Rectal smooth muscle tissue (tissue), 1 donor: ENCODE results near the gene OR6N2.

Source experiments
- H3K27ac ChIP-seq: one replicate; pipeline ENCODE4 v1.7.0; 2013; ENCODE audit warnings: low read depth, low read length, inconsistent platforms
- H3K27me3 ChIP-seq: one replicate; pipeline ENCODE4 v1.7.0; 2013; ENCODE audit warnings: low read length; ENCODE audit not compliant: control insufficient read depth, insufficient read depth
- H3K36me3 ChIP-seq: one replicate; pipeline ENCODE4 v1.7.0; 2013; ENCODE audit warnings: low read length; ENCODE audit not compliant: control insufficient read depth, insufficient read depth
- H3K4me1 ChIP-seq: one replicate; pipeline ENCODE4 v1.7.0; 2013; ENCODE audit warnings: low read length; ENCODE audit not compliant: control insufficient read depth, insufficient read depth
- H3K4me3 ChIP-seq: one replicate; pipeline ENCODE4 v1.7.0; 2013; ENCODE audit warnings: low read length
- H3K9ac ChIP-seq: one replicate; pipeline ENCODE4 v1.7.0; 2013; ENCODE audit warnings: low read length

OR6N2 gene

GRCh38 chr1:158732524-158732923 lies 48.5 kb downstream of the OR6N2 start:
- Histone ChIP-seq H3K27ac (no peak overlapping the region), H3K27me3 (no peaks in the 10 kb centered on the region), H3K4me3 (no peak overlapping the region), H3K36me3 (no peaks in the 10 kb centered on the region), H3K4me1 (no peaks in the 10 kb centered on the region), H3K9ac (no peak overlapping the region)

DNA sequence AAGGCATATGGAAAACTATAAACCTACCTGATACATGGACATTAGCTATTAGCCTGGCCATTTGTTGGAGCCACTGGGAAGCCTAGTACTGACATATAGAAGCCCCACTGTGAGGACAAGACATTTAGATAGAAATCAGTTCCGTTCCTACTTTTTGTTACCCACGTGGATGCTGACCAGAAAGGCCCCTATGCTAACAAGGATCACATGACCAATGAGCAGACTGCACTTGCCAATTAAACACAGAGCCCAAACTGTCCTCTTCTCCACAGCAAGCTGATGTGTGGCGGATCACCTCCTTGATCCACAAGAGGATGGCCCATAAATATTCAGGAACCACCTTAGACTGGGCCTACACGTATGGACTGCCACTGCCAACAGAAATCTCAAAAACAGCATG lies 49.3 kb downstream of the OR6N2 start:
- Histone ChIP-seq H3K27ac (no peak overlapping the region), H3K9ac (no peak overlapping the region), H3K4me1 (no peaks in the 10 kb centered on the region), H3K4me3 (no peak overlapping the region), H3K27me3 (no peaks in the 10 kb centered on the region), H3K36me3 (no peaks in the 10 kb centered on the region)

DNA sequence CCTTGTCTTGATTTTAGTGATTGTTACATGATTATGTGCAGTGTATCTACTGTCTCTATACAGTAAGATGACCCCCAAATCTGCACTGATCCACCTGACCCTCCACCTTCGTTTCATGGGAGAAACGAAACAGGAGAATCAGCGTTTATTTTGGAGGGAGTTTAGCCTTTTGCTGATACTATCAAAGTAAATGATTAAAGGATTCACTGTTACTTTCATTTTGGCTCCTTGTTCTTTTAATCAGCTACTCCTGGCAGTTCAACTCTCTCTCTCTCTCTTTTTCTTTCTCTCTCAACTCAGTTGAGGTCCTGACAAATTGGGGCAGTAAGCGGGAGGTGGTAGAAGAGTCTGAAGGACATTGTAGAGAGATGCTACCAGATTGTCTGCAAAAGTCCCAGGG lies 50.6 kb downstream of the OR6N2 start:
- H3K4me1 ChIP-seq = no peaks in the 10 kb centered on the region
- H3K27ac ChIP-seq = no peak overlapping the region
- H3K27me3 ChIP-seq = no peaks in the 10 kb centered on the region
- no peaks in the 10 kb centered on the region for H3K36me3 ChIP-seq
- no peak overlapping the region for H3K4me3 ChIP-seq
- no peak overlapping the region for H3K9ac ChIP-seq

- H3K36me3 ChIP-seq = no peaks in the 10 kb centered on the region
- H3K27me3 ChIP-seq = no peaks in the 10 kb centered on the region
- no peak overlapping the region for H3K4me3 ChIP-seq
- no peaks in the 10 kb centered on the region for H3K4me1 ChIP-seq
- no peak overlapping the region for H3K9ac ChIP-seq
- no peak overlapping the region for H3K27ac ChIP-seq
Measured at GRCh38 chr1:158728510-158729225, 52.3 kb downstream of the OR6N2 start.

GRCh38 chr1:158724442-158724841 lies 56.6 kb downstream of the OR6N2 start:
- H3K4me3 ChIP-seq = no peak overlapping the region
- no peaks in the 10 kb centered on the region for H3K36me3 ChIP-seq
- no peak overlapping the region for H3K9ac ChIP-seq
- no peak overlapping the region for H3K27ac ChIP-seq
- no peaks in the 10 kb centered on the region for H3K4me1 ChIP-seq
- no peaks in the 10 kb centered on the region for H3K27me3 ChIP-seq
